Measurements from ENCODE around the gene VASH2. TPM values are rescaled to one million over a fixed set of nuclear protein-coding genes. Genes with fewer than 3 reads are reported as not detected.
"Not testable (repeated sequence)": the region's sequence is repeated elsewhere in the genome, so short reads cannot be mapped to it uniquely, and the experiment has no call there.

The VASH2 gene
- polyA plus RNA-seq, 4 donors, result 0.27 to 3.6 (median 0.30) TPM; not detected in 1

DNA sequence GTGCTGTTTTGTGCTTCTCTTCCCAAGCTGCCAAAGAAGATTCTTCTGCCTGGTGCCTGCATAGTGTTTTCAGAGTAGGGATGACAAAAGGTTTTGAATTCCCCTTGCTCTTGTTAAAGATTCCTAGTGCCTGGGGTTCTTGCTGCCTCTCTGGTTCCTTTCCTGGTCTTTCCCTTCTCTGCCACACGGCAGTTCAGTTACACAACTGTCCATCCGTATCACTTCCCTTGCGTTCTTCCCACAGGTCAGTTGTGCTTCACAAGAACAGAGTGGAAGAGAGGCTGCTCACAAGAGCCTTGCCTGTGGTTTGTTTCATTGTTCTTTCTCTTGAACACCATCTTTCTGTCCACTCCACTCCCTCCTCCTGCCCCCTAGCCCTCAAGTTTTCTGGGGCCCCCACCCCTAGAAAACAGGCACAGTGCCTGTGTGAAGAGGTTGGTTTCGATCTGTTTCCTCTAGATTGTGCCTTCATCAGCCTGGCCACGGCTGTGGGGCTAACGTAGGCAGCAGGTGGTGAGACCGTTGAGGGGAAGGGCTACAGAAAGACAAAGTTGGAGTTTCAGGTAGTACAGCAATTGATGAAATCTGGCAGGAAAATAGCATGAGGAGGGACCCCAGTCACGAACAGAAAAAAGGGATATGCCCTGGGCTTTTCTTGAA is 5.8 kb downstream of the VASH2 start:
- H3K27me3 ChIP-seq (ENCODE audit: control insufficient read depth in 3 of 3, insufficient read depth in 3 of 3, low read length in 3 of 3), result peaks cover 0 to 9% (median 0%) of the 10 kb centered on the region in 3 donors
- no peaks in the 10 kb centered on the region for H3K9me3 ChIP-seq (ENCODE audit: control insufficient read depth in 2 of 2, insufficient read depth in 1 of 2, low read depth in 1 of 2, low read length in 1 of 2)
- no peaks in the 10 kb centered on the region for H3K4me1 ChIP-seq (ENCODE audit: control insufficient read depth in 3 of 3, insufficient read depth in 2 of 3, low read depth in 1 of 3, low read length in 2 of 3)
- H3K36me3 ChIP-seq (ENCODE audit: control insufficient read depth in 3 of 3, insufficient read depth in 2 of 3, low read depth in 1 of 3, low read length in 3 of 3), result peaks cover 0 to 12% (median 0%) of the 10 kb centered on the region in 3 donors
- no peak for DNase-seq
- no peak overlapping the region for H3K27ac ChIP-seq (ENCODE audit: low read depth in 1 of 3, low read length in 2 of 3)
- WGBS, 3 donors, result 67 to 87% (median 73%) methylated on average over 8 of the region's 8 CpGs
- FAIRE-seq, result no peak
- H3K4me3 ChIP-seq (ENCODE audit: low read depth in 1 of 3, low read length in 3 of 3), result no peak overlapping the region

DNA sequence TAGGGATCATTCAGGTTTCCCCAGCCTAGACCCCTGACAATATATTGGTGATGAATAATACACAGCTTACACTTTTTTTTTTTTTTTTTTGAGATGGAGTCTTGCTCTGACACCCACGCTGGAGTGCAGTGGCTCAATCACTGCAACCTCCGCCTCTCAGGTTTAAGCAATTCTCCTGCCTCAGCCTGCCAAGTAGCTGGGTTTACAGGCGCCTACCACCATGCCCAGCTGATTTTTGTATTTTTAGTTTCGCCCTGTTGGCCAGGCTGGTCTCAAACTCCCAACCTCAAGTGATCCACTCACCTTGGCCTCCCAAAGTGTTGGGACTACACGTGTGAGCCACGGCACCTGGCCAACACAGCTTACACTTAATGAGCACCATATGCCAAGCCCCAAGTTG is 7.2 kb downstream of the VASH2 start:
- 92 to 97% (median 96%) methylated on average over 6 of the region's 6 CpGs for WGBS, 3 donors
- Histone ChIP-seq H3K27ac (ENCODE audit: low read depth in 1 of 3, low read length in 2 of 3) (no peak overlapping the region), H3K9me3 (ENCODE audit: control insufficient read depth in 2 of 2, insufficient read depth in 1 of 2, low read depth in 1 of 2, low read length in 1 of 2) (no peaks in the 10 kb centered on the region), H3K4me1 (ENCODE audit: control insufficient read depth in 3 of 3, insufficient read depth in 2 of 3, low read depth in 1 of 3, low read length in 2 of 3) (no peaks in the 10 kb centered on the region), H3K4me3 (ENCODE audit: low read depth in 1 of 3, low read length in 3 of 3) (no peak overlapping the region), H3K36me3 (ENCODE audit: control insufficient read depth in 3 of 3, insufficient read depth in 2 of 3, low read depth in 1 of 3, low read length in 3 of 3) (peaks cover 0 to 15% (median 0%) of the 10 kb centered on the region in 3 donors), H3K27me3 (ENCODE audit: control insufficient read depth in 3 of 3, insufficient read depth in 3 of 3, low read length in 3 of 3) (no peaks in the 10 kb centered on the region)
- DNase-seq (no peak), FAIRE-seq (no peak)

DNA sequence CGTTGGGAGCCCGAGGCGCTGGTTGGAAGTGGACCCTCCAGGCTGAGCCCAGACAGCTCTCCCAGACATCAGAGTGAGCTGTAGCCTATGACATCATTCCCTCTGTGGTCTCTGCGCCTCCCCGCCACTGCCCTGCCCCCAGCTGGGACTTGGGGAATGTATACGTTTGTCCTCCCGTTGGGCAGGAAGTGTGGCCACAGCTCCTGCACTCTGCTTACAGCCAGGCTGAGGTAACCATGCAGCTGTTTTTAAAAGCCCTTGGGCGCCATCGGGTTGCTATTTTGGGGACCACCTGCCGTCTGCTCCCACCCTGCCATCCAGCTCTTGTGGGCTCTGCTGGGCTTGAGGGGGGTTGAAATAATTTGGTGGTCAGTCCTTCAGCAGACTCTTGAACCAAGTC is 7.8 kb downstream of the VASH2 start:
- WGBS, 3 donors, result 67 to 84% (median 67%) methylated on average over 10 of the region's 10 CpGs
- DNase-seq (no peak), FAIRE-seq (no peak)
- H3K27ac ChIP-seq (ENCODE audit: low read depth in 1 of 3, low read length in 2 of 3), result no peak overlapping the region
- no peaks in the 10 kb centered on the region for H3K27me3 ChIP-seq (ENCODE audit: control insufficient read depth in 3 of 3, insufficient read depth in 3 of 3, low read length in 3 of 3)
- no peaks in the 10 kb centered on the region for H3K4me1 ChIP-seq (ENCODE audit: control insufficient read depth in 3 of 3, insufficient read depth in 2 of 3, low read depth in 1 of 3, low read length in 2 of 3)
- H3K4me3 ChIP-seq (ENCODE audit: low read depth in 1 of 3, low read length in 3 of 3), result no peak overlapping the region
- H3K9me3 ChIP-seq (ENCODE audit: control insufficient read depth in 2 of 2, insufficient read depth in 1 of 2, low read depth in 1 of 2, low read length in 1 of 2), result no peaks in the 10 kb centered on the region
- H3K36me3 ChIP-seq (ENCODE audit: control insufficient read depth in 3 of 3, insufficient read depth in 2 of 3, low read depth in 1 of 3, low read length in 3 of 3), result peaks cover 0 to 15% (median 0%) of the 10 kb centered on the region in 3 donors

DNA sequence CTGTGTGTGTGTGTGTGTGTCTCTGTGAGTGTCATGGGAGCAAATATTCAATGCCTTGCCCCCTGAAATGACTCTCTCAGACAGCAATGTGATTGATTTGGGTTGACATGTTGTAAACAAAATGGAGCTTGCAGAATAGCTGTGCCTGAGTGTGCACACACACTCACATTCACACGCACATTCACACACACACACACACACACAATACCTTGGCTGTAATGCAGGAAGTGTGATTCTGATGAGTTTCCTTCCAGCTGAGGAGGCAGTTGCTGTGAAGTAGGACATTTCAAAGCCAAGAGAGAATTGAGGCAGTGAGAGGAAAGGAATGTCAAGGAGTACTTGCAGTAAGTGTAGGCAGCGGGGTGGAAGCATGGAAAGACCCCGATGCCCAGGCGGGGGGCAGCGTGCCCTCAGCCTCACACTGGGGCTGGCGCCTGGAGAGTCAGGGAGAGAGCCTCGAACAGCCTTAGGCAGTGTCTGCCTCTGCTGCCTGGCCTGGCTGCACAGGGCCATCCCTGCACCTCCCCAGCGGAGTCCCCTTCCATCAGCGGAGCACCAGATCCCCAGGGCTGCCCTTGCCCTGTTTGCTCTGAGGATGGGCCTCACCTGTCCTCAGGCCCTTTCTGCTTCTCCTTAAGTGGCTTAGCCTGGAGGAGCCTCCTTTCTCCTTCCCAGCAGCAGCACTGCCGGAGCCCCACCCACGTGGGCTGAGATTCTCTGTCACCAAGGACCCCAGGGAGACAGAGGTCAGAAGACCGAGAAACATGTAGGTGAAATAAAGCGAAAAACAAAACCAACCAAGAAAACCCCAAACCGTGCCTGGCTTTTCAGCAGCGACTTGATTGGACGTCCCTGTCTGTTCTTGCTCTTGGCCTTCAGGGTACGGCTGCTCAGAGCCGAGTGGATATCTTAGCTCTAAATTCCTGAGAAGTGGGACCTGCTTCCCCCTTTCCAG is 9.2 kb downstream of the VASH2 start:
- Histone ChIP-seq H3K9me3 (ENCODE audit: control insufficient read depth in 2 of 2, insufficient read depth in 1 of 2, low read depth in 1 of 2, low read length in 1 of 2) (no peaks in the 10 kb centered on the region), H3K36me3 (ENCODE audit: control insufficient read depth in 3 of 3, insufficient read depth in 2 of 3, low read depth in 1 of 3, low read length in 3 of 3) (peaks cover 0 to 15% (median 0%) of the 10 kb centered on the region in 3 donors), H3K4me3 (ENCODE audit: low read depth in 1 of 3, low read length in 3 of 3) (no peak overlapping the region), H3K4me1 (ENCODE audit: control insufficient read depth in 3 of 3, insufficient read depth in 2 of 3, low read depth in 1 of 3, low read length in 2 of 3) (no peaks in the 10 kb centered on the region), H3K27ac (ENCODE audit: low read depth in 1 of 3, low read length in 2 of 3) (no peak overlapping the region), H3K27me3 (ENCODE audit: control insufficient read depth in 3 of 3, insufficient read depth in 3 of 3, low read length in 3 of 3) (no peaks in the 10 kb centered on the region)
- no peak for FAIRE-seq
- WGBS, 3 donors, result 81 to 93% (median 83%) methylated on average over 16 to 18 of the region's 18 CpGs
- DNase-seq, result no peak

DNA sequence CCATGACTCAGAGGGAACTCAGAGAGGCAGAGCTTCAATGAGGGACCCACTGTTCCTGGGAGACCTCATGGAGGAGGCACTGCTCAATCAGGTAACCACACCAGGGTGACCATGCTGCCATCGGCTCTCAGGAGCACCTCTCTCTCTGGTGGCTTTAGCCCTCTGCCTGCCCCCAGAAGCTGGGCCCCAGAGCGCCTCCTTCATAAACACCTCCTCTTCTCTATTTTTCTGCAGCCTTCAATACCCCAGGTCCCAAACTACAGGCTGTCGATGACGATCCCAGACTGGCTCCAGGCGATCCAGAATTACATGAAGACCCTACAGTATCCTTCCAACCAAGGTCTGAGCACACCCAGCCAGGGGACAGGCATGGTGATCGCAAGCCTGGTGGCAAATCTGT is 10.6 kb downstream of the VASH2 start:
- Histone ChIP-seq H3K4me3 (ENCODE audit: low read depth in 1 of 3, low read length in 3 of 3) (no peak overlapping the region), H3K36me3 (ENCODE audit: control insufficient read depth in 3 of 3, insufficient read depth in 2 of 3, low read depth in 1 of 3, low read length in 3 of 3) (peaks cover 0 to 13% (median 0%) of the 10 kb centered on the region in 3 donors), H3K27ac (ENCODE audit: low read depth in 1 of 3, low read length in 2 of 3) (no peak overlapping the region), H3K4me1 (ENCODE audit: control insufficient read depth in 3 of 3, insufficient read depth in 2 of 3, low read depth in 1 of 3, low read length in 2 of 3) (no peaks in the 10 kb centered on the region), H3K27me3 (ENCODE audit: control insufficient read depth in 3 of 3, insufficient read depth in 3 of 3, low read length in 3 of 3) (no peaks in the 10 kb centered on the region), H3K9me3 (ENCODE audit: control insufficient read depth in 2 of 2, insufficient read depth in 1 of 2, low read depth in 1 of 2, low read length in 1 of 2) (no peaks in the 10 kb centered on the region)
- DNase-seq, result no peak
- FAIRE-seq, result no peak
- 95 to 97% (median 97%) methylated on average over 6 of the region's 6 CpGs for WGBS, 3 donors

DNA sequence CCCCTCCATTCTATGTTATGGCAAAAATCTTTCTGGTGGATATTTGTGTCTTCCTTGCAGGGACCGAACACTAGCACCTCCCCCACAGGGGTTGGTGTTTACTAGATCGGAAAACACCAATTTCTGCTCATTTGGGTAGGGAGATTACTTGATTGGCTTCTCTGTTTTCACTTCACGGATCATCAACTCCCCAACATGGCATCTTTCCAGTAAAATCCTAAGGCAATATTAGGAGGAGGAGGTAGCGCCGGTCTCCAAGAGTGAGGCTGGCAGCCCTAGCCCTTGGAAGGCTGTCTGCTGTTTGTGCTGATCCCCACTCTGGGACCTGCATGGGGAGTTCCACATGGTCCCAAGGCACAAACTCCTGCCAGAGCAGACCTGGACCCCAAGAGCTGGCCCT is 12.2 kb downstream of the VASH2 start:
- DNase-seq (no peak), FAIRE-seq (no peak)
- Histone ChIP-seq H3K9me3 (ENCODE audit: control insufficient read depth in 2 of 2, insufficient read depth in 1 of 2, low read depth in 1 of 2, low read length in 1 of 2) (no peaks in the 10 kb centered on the region), H3K4me3 (ENCODE audit: low read depth in 1 of 3, low read length in 3 of 3) (no peak overlapping the region), H3K36me3 (ENCODE audit: control insufficient read depth in 3 of 3, insufficient read depth in 2 of 3, low read depth in 1 of 3, low read length in 3 of 3) (peaks cover 0 to 16% (median 0%) of the 10 kb centered on the region in 3 donors), H3K4me1 (ENCODE audit: control insufficient read depth in 3 of 3, insufficient read depth in 2 of 3, low read depth in 1 of 3, low read length in 2 of 3) (no peaks in the 10 kb centered on the region), H3K27me3 (ENCODE audit: control insufficient read depth in 3 of 3, insufficient read depth in 3 of 3, low read length in 3 of 3) (no peaks in the 10 kb centered on the region), H3K27ac (ENCODE audit: low read depth in 1 of 3, low read length in 2 of 3) (no peak overlapping the region)
- WGBS, 3 donors, result 89 to 92% (median 90%) methylated on average over 5 of the region's 5 CpGs

DNA sequence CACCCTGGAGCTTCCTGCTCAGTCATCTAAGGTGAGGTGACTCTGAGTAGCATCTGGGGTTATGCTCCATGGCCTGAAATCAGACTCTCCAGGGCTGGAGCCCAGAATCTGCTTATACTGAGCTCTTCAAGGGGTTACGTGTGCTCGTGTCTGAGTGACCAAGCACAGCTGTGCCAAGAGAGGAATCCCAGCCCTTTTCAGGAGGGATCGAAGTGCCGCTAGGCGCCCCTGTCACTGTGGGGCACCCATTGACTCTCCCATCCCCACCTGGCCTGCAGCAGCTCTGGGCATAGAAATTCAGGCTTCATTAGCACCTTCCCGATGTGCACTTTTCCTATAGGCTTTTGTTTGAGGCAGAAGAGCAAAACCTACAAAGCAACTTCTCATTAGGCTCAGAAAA is 13.8 kb downstream of the VASH2 start:
- 87 to 94% (median 92%) methylated on average over 6 of the region's 6 CpGs for WGBS, 3 donors
- FAIRE-seq, result no peak
- H3K27me3 ChIP-seq (ENCODE audit: control insufficient read depth in 3 of 3, insufficient read depth in 3 of 3, low read length in 3 of 3), result no peaks in the 10 kb centered on the region
- no peak overlapping the region for H3K27ac ChIP-seq (ENCODE audit: low read depth in 1 of 3, low read length in 2 of 3)
- no peak for DNase-seq
- H3K36me3 ChIP-seq (ENCODE audit: control insufficient read depth in 3 of 3, insufficient read depth in 2 of 3, low read depth in 1 of 3, low read length in 3 of 3), result peaks cover 0 to 18% (median 0%) of the 10 kb centered on the region in 3 donors
- H3K4me3 ChIP-seq (ENCODE audit: low read depth in 1 of 3, low read length in 3 of 3), result no peak overlapping the region
- no peaks in the 10 kb centered on the region for H3K9me3 ChIP-seq (ENCODE audit: control insufficient read depth in 2 of 2, insufficient read depth in 1 of 2, low read depth in 1 of 2, low read length in 1 of 2)
- no peaks in the 10 kb centered on the region for H3K4me1 ChIP-seq (ENCODE audit: control insufficient read depth in 3 of 3, insufficient read depth in 2 of 3, low read depth in 1 of 3, low read length in 2 of 3)

DNA sequence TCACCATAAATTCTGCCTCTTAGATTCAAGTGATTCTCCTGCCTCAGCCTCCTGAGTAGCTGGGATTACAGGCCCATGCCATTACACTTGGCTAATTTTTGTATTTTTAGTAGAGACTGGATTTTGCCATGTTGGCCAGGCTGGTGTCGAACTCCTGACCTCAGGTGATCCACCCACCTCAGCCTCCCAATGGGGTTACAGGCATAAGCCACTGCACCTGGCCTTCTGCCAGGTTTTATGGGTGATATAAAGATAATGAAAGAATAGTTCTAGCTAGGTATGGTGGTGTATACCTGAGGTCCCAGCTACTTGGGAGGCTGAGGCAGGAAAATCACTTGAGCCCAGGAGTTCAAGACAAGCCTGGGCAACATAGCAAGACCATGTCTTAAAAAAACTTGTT is 14.7 kb downstream of the VASH2 start:
- not testable (repeated sequence) for H3K27me3 ChIP-seq (ENCODE audit: control insufficient read depth in 3 of 3, insufficient read depth in 3 of 3, low read length in 3 of 3); H3K4me3 ChIP-seq (ENCODE audit: low read depth in 1 of 3, low read length in 3 of 3); H3K9me3 ChIP-seq (ENCODE audit: control insufficient read depth in 2 of 2, insufficient read depth in 1 of 2, low read depth in 1 of 2, low read length in 1 of 2); H3K4me1 ChIP-seq (ENCODE audit: control insufficient read depth in 3 of 3, insufficient read depth in 2 of 3, low read depth in 1 of 3, low read length in 2 of 3); FAIRE-seq; H3K27ac ChIP-seq (ENCODE audit: low read depth in 1 of 3, low read length in 2 of 3)
- peaks cover 0 to 14% (median 0%) of the 10 kb centered on the region in 3 donors for H3K36me3 ChIP-seq (ENCODE audit: control insufficient read depth in 3 of 3, insufficient read depth in 2 of 3, low read depth in 1 of 3, low read length in 3 of 3)
- DNase-seq, result peak in 1 of 2 donors; percentile 17
- WGBS, 3 donors, result 67 to 89% (median 85%) methylated on average over 1 of the region's 1 CpG

Data from small intestine (tissue), 7 donors.